OCI-LY7 (cell line): Measurements from ENCODE around the gene PLVAP. TPM values are rescaled to one million over a fixed set of nuclear protein-coding genes. Genes with fewer than 3 reads are reported as not detected.
A peak's percentile ranks its signal among the peaks of the same experiment; 100 is the strongest.

ENCODE experiments used
- BruUV-seq: library from RNA; stranded (reverse); fragments of 400-500 nt; replicated peaks from 2 replicates; lab custom pipeline; 2021; lab: Mats Ljungman, UMichigan
- CTCF ChIA-PET: fragments of 300-600 bp; sonication (Branson Sonifier 250); formaldehyde crosslinking; loops from one replicate; lab custom pipeline; 2022; ENCODE audit warnings: antibody characterized with exemption; ENCODE audit not compliant: unreplicated experiment; lab: Charles Lee
- POLR2A ChIA-PET: fragments of 300-600 bp; sonication (Branson Sonifier 250); formaldehyde crosslinking; loops from one replicate; lab custom pipeline; 2022; ENCODE audit warnings: antibody characterized with exemption; lab: Charles Lee
- DNase-seq: peaks from one replicate; pipeline ENCODE4 v3.0.0-alpha.2; 2015; ENCODE audit warnings: low spot score
- H2AFZ ChIP-seq: fragments of 200-600 bp; sonication (generic), shearing (Covaris generic); 2 replicates; pipeline ENCODE4 v1.6.1; 2014; ENCODE audit warnings: mild to moderate bottlenecking, antibody characterized with exemption, low read length, moderate library complexity
- H3K27ac ChIP-seq: fragments of 200-600 bp; sonication (generic); 2 replicates; pipeline ENCODE4 v1.5.1; 2014; ENCODE audit warnings: mixed run types, low read depth, mild to moderate bottlenecking, moderate library complexity, low read length, inconsistent platforms; ENCODE audit not compliant: poor library complexity, severe bottlenecking
- H3K36me3 ChIP-seq: fragments of 200-600 bp; sonication (generic); 2 replicates; pipeline ENCODE4 v1.6.1; 2014; ENCODE audit warnings: mild to moderate bottlenecking, antibody characterized with exemption, low read length, moderate library complexity, mixed read lengths; ENCODE audit not compliant: insufficient read depth
- H3K4me1 ChIP-seq: fragments of 200-600 bp; sonication (generic); 2 replicates; pipeline ENCODE4 v1.5.1; 2014; ENCODE audit warnings: mild to moderate bottlenecking, low read length; ENCODE audit not compliant: insufficient read depth, poor library complexity, severe bottlenecking
- H3K4me2 ChIP-seq: fragments of 200-600 bp; sonication (generic); 2 replicates; pipeline ENCODE4 v1.6.1; 2014; ENCODE audit warnings: mild to moderate bottlenecking, low read length
- H3K4me3 ChIP-seq: fragments of 200-600 bp; sonication (generic); 2 replicates; pipeline ENCODE4 v1.5.1; 2014; ENCODE audit warnings: mild to moderate bottlenecking, low read depth, low read length; ENCODE audit not compliant: poor library complexity, severe bottlenecking
- H3K79me2 ChIP-seq: fragments of 200-600 bp; sonication (generic); 2 replicates; pipeline ENCODE4 v1.6.1; 2016; ENCODE audit warnings: low read depth, mild to moderate bottlenecking, low read length, moderate library complexity, mixed read lengths; ENCODE audit not compliant: insufficient read depth
- H3K9me2 ChIP-seq: fragments of 200-600 bp; sonication (generic); 2 replicates; pipeline ENCODE4 v1.6.1; 2016; ENCODE audit warnings: mild to moderate bottlenecking, low read length, mixed read lengths; ENCODE audit not compliant: insufficient read depth
- H3K9me3 ChIP-seq: fragments of 200-600 bp; sonication (generic); 2 replicates; pipeline ENCODE4 v1.6.1; 2014; ENCODE audit warnings: mild to moderate bottlenecking, mixed run types, low read length, mixed read lengths
- H4K20me1 ChIP-seq: fragments of 200-600 bp; sonication (generic); 2 replicates; pipeline ENCODE4 v1.6.1; 2014; ENCODE audit warnings: mild to moderate bottlenecking, antibody characterized with exemption, low read length, moderate library complexity, mixed read lengths; ENCODE audit not compliant: insufficient read depth
- EZH2phosphoT487 ChIP-seq: fragments of 200-600 bp; sonication (generic); IDR thresholded peaks from 2 replicates; pipeline ENCODE4 v1.6.1; 2018; ENCODE audit warnings: low read depth, borderline replicate concordance, mild to moderate bottlenecking, mixed run types, antibody characterized with exemption, low read length, moderate library complexity, mixed read lengths
- intact Hi-C: fragments of 100-400 bp; cut with micrococcal nuclease; formaldehyde crosslinking; loops from one replicate; pipeline ENCODE4 v1.10.0; 2022; ENCODE audit not compliant: unreplicated experiment
- total RNA-seq, 2 experiments: library from RNA; depleted of rRNA in 1 of 2; stranded (reverse); fragments of >200 nt in 1 of 2; shearing (Covaris generic) in 1 of 2; gene quantifications; 2 replicates each; pipeline ENCODE4 v1.2.3, GENCODE V29; 2014 to 2022
- TF ChIP-seq, protein P1 (sequence below): fragments of 200-600 bp; sonication (generic); conservative IDR thresholded peaks from 2 replicates; pipeline ENCODE4 v1.5.1; 2014; ENCODE audit warnings: mild to moderate bottlenecking, antibody characterized with exemption, low read length, moderate library complexity, mixed read lengths

The PLVAP gene
- total RNA-seq, 2 experiments from 2014 or later = 0.16 to 1.5 TPM

- DNase-seq = no peak
- H3K36me3 ChIP-seq = peaks cover 58% of the 10 kb centered on the region
- H3K4me2 ChIP-seq = no peak overlapping the region
- BruUV-seq = no TSS peak
- peaks cover 14% of the 10 kb centered on the region for H3K4me1 ChIP-seq
- H3K9me2 ChIP-seq = no peaks in the 10 kb centered on the region
- peaks cover 38% of the 10 kb centered on the region for H3K79me2 ChIP-seq
- no peak overlapping the region for H3K27ac ChIP-seq
- intact Hi-C loops = no loop called here
- POLR2A ChIA-PET = no interaction called here
- H4K20me1 ChIP-seq = 0 out of 2 replicates have a peak, but pooled peaks cover 3% of the 10 kb centered on the region
- no peaks in the 10 kb centered on the region for H3K9me3 ChIP-seq
- CTCF ChIA-PET = no interaction called here
- H2AFZ ChIP-seq = no peak overlapping the region
- H3K4me3 ChIP-seq = no peak overlapping the region
- no peak for TF ChIP-seq EZH2phosphoT487
- TF ChIP-seq, protein P1, sequence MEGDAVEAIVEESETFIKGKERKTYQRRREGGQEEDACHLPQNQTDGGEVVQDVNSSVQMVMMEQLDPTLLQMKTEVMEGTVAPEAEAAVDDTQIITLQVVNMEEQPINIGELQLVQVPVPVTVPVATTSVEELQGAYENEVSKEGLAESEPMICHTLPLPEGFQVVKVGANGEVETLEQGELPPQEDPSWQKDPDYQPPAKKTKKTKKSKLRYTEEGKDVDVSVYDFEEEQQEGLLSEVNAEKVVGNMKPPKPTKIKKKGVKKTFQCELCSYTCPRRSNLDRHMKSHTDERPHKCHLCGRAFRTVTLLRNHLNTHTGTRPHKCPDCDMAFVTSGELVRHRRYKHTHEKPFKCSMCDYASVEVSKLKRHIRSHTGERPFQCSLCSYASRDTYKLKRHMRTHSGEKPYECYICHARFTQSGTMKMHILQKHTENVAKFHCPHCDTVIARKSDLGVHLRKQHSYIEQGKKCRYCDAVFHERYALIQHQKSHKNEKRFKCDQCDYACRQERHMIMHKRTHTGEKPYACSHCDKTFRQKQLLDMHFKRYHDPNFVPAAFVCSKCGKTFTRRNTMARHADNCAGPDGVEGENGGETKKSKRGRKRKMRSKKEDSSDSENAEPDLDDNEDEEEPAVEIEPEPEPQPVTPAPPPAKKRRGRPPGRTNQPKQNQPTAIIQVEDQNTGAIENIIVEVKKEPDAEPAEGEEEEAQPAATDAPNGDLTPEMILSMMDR = no peak
Measured at GRCh38 chr19:17401628-17402027, 24.5 kb upstream of the PLVAP start.

- DNase-seq = no peak
- ChIA-PET POLR2A (no interaction called here), CTCF (interaction anchor here (1.0 kb wide), 1 partner anchor 90 kb away, joined by 4 read pairs; the partner anchor contains the start of gene DDA1)
- H3K9me3 ChIP-seq = no peaks in the 10 kb centered on the region
- no peak for TF ChIP-seq EZH2phosphoT487
- H4K20me1 ChIP-seq = 0 out of 2 replicates have a peak, but pooled peaks cover 3% of the 10 kb centered on the region
- H3K79me2 ChIP-seq = peaks cover 17% of the 10 kb centered on the region; the same call in 1 of the 2 replicates
- H3K27ac ChIP-seq = no peak overlapping the region
- H3K4me2 ChIP-seq = no peak overlapping the region
- H3K4me3 ChIP-seq = no peak overlapping the region
- H3K36me3 ChIP-seq = peaks cover 68% of the 10 kb centered on the region
- intact Hi-C loops = no loop called here
- no peak overlapping the region for H2AFZ ChIP-seq
- no TSS peak for BruUV-seq
- H3K4me1 ChIP-seq = peaks cover 21% of the 10 kb centered on the region
- no peaks in the 10 kb centered on the region for H3K9me2 ChIP-seq
Measured at GRCh38 chr19:17398902-17399527, 21.9 kb upstream of the PLVAP start.

DNA sequence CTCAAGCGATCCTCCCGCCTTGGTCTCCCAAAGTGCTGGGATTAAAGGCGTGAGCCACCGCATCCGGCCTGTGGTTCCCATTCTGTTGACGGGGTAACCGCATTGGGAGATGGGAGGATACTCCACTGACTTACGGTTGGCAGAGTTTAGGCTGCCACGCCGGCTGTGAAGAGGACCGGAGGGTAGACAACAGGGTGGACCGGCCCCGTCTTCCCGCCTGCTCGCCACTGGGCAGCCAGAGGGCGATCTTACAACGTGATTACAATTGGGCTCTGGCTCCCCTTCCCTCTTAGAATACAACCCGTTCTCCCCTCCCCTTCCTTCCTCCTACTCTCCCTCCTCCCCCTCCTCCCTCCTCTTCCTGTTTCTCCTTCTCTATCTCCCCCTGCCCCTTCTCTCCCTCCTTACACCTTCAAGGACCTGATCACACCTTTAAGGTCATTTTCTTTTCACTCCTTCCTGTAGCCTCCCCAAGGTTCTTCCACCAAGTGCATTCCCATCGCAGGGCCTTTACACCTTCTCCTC is 17.8 kb upstream of the PLVAP start:
- H3K79me2 ChIP-seq = no peaks in the 10 kb centered on the region
- no peak overlapping the region for H2AFZ ChIP-seq
- H3K9me2 ChIP-seq = no peaks in the 10 kb centered on the region
- H3K4me1 ChIP-seq = peaks cover 20% of the 10 kb centered on the region
- H3K36me3 ChIP-seq = peaks cover 39% of the 10 kb centered on the region
- peak overlapping the region; percentile 25 for H3K27ac ChIP-seq
- BruUV-seq = no TSS peak
- intact Hi-C loops = loop anchor here (1.0 kb wide), 1 partner anchor 71 kb away; no protein-coding TSS in a partner anchor
- H3K4me3 ChIP-seq = no peak overlapping the region
- ChIA-PET CTCF (no interaction called here), POLR2A (interaction anchor here (0.6 kb wide), 1 partner anchor 9 kb away, joined by 3 read pairs; no protein-coding TSS in a partner anchor)
- no peaks in the 10 kb centered on the region for H4K20me1 ChIP-seq
- no peak for TF ChIP-seq EZH2phosphoT487
- TF ChIP-seq, protein P1 = peak; percentile 78
- peak; percentile 66 for DNase-seq
- 0 out of 2 replicates have a peak overlapping the region, but pooled peaks have one; percentile 6 for H3K4me2 ChIP-seq
- H3K9me3 ChIP-seq = no peaks in the 10 kb centered on the region
